HEK293 (cell line): Measurements from ENCODE around the gene RHEB.

ENCODE experiments used
- CTCF ChIA-PET: fragments of 350-600 bp; formaldehyde crosslinking; extraction: SDS; loops from one replicate; lab custom pipeline; 2021; ENCODE audit warnings: antibody characterized with exemption; lab: Yijun Ruan, JAX
- POLR2A ChIA-PET: fragments of 300-600 bp; formaldehyde crosslinking; extraction: SDS; loops from one replicate; lab custom pipeline; 2020; ENCODE audit warnings: antibody characterized with exemption, inconsistent platforms; lab: Yijun Ruan, JAX
- H3K27ac ChIP-seq: fragments of 200-500 bp; sonication (Bioruptor generic); 2 replicates; pipeline ENCODE4 v1.5.1; 2014; ENCODE audit warnings: low read depth, low read length, control low read depth, inconsistent platforms; ENCODE audit errors: extremely low read depth
- H3K36me3 ChIP-seq, 2 experiments: fragments of 200-500 bp in 1 of 2; sonication (Bioruptor generic) in 1 of 2; 1 replicate in 1 of 2; 2 replicates in 1 of 2; pipeline ENCODE4 v1.5.1; 2014 to 2017; ENCODE audit warnings: inconsistent platforms in 2 of 2, low read length in 2 of 2; ENCODE audit not compliant: control insufficient read depth in 2 of 2, insufficient read depth in 1 of 2
- H3K4me1 ChIP-seq: fragments of 200-500 bp; sonication (Bioruptor generic); 2 replicates; pipeline ENCODE4 v1.5.1; 2014; ENCODE audit warnings: mild to moderate bottlenecking, low read length, inconsistent platforms; ENCODE audit not compliant: control insufficient read depth, insufficient read depth
- H3K4me3 ChIP-seq: 2 replicates; pipeline ENCODE4 v1.5.1; 2011; ENCODE audit warnings: low read depth, mild to moderate bottlenecking, control low read depth, low read length, moderate library complexity
- H3K9me3 ChIP-seq: fragments of 200-500 bp; sonication (Bioruptor generic); 2 replicates; pipeline ENCODE4 v1.5.1; 2014; ENCODE audit warnings: low read depth, low read length, inconsistent platforms; ENCODE audit not compliant: control insufficient read depth, insufficient read depth
- MZF1 ChIP-seq: fragments of 450-650 bp; formaldehyde crosslinking; IDR thresholded peaks from 2 replicates; pipeline ENCODE4 v1.5.1; 2017; ENCODE audit warnings: missing biosample characterization, missing genetic modification characterization, borderline replicate concordance
- OVOL3 ChIP-seq: fragments of 450-650 bp; formaldehyde crosslinking; IDR thresholded peaks from 2 replicates; pipeline ENCODE4 v1.5.1; 2016; ENCODE audit warnings: missing biosample characterization, missing genetic modification characterization
- SCRT2 ChIP-seq: fragments of 450-650 bp; formaldehyde crosslinking; IDR thresholded peaks from 2 replicates; pipeline ENCODE4 v1.5.1; 2016; ENCODE audit warnings: missing biosample characterization, missing genetic modification characterization
- ZBTB48 ChIP-seq: fragments of 450-650 bp; formaldehyde crosslinking; IDR thresholded peaks from 2 replicates; pipeline ENCODE4 v1.5.1; 2016; ENCODE audit warnings: missing biosample characterization, missing genetic modification characterization
- ZFP41 ChIP-seq: fragments of 450-650 bp; formaldehyde crosslinking; IDR thresholded peaks from 2 replicates; pipeline ENCODE4 v1.5.1; 2016; ENCODE audit warnings: missing biosample characterization, missing genetic modification characterization, borderline replicate concordance
- ZNF121 ChIP-seq: fragments of 450-650 bp; formaldehyde crosslinking; IDR thresholded peaks from 2 replicates; pipeline ENCODE4 v1.5.1; 2016; ENCODE audit warnings: missing biosample characterization, missing genetic modification characterization
- ZNF132 ChIP-seq: fragments of 450-650 bp; formaldehyde crosslinking; IDR thresholded peaks from 2 replicates; pipeline ENCODE4 v1.5.1; 2017; ENCODE audit warnings: missing biosample characterization, missing genetic modification characterization, borderline replicate concordance
- ZNF24 ChIP-seq: fragments of 450-650 bp; formaldehyde crosslinking; IDR thresholded peaks from 2 replicates; pipeline ENCODE4 v1.5.1; 2016; ENCODE audit warnings: missing biosample characterization, missing genetic modification characterization
- ZNF391 ChIP-seq: fragments of 450-650 bp; formaldehyde crosslinking; IDR thresholded peaks from 2 replicates; pipeline ENCODE4 v1.5.1; 2016; ENCODE audit warnings: low read depth, missing biosample characterization, missing genetic modification characterization, borderline replicate concordance
- ZNF660 ChIP-seq: fragments of 450-650 bp; IDR thresholded peaks from 2 replicates; pipeline ENCODE4 v1.5.1; 2018; ENCODE audit warnings: missing biosample characterization, mild to moderate bottlenecking, missing genetic modification characterization
- ZNF677 ChIP-seq: fragments of 450-650 bp; IDR thresholded peaks from 2 replicates; pipeline ENCODE4 v1.5.0; 2018; ENCODE audit warnings: missing biosample characterization, mild to moderate bottlenecking, missing genetic modification characterization, moderate library complexity
- TF ChIP-seq, protein P1 (sequence below): fragments of 450-650 bp; formaldehyde crosslinking; IDR thresholded peaks from 2 replicates; pipeline ENCODE4 v1.5.1; 2016; ENCODE audit warnings: missing biosample characterization, missing genetic modification characterization
- TF ChIP-seq, protein P2 (sequence below): sonication (generic); formaldehyde crosslinking; IDR thresholded peaks from 2 replicates; pipeline ENCODE4 v1.8.1; 2022; ENCODE audit warnings: mild to moderate bottlenecking, moderate library complexity, missing genetic modification reagents
- TF ChIP-seq, protein P3 (sequence below): fragments of 450-650 bp; formaldehyde crosslinking; IDR thresholded peaks from 2 replicates; pipeline ENCODE4 v1.5.1; 2016; ENCODE audit warnings: missing biosample characterization, missing genetic modification characterization
- TF ChIP-seq, protein P4 (sequence below): fragments of 450-650 bp; formaldehyde crosslinking; IDR thresholded peaks from 2 replicates; pipeline ENCODE4 v1.5.1; 2016; ENCODE audit warnings: missing biosample characterization, missing genetic modification characterization, borderline replicate concordance
- TF ChIP-seq, protein P5 (sequence below): fragments of 450-650 bp; formaldehyde crosslinking; IDR thresholded peaks from 2 replicates; pipeline ENCODE4 v1.5.1; 2016; ENCODE audit warnings: missing biosample characterization, missing genetic modification characterization, borderline replicate concordance

Gene RHEB

DNA sequence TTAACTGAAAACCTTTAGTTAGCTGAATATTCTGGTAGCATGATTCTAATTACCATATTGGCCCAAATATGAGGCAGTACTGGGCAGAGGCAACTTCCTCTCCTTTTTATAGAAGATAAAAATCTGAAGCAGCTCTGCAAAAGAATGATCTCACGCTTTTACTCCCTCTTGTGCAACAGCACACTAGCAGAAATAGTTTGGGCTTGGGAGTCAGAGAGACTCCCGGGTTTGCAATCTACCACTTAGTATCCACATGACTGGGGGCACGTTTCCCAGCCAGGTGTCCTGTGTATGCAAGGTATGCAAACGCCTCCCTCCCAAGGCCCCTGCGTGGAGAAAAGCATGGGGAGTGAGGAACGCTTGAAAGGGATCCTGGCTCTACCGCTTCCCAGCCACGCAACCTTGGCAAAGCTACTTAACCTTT is 47.2 kb upstream of the RHEB start:
- H3K4me1 ChIP-seq, result no peaks in the 10 kb centered on the region
- H3K4me3 ChIP-seq, result no peak overlapping the region
- peaks cover 0 to 30% of the 10 kb centered on the region in 2 experiments; a peak in 1 of 3 replicates for H3K36me3 ChIP-seq
- ChIA-PET CTCF (interaction anchor here (0.6 to 1.0 kb wide), 2 partner anchors 138 to 181 kb away, joined by 3 to 4 read pairs; no protein-coding TSS in a partner anchor), POLR2A (no interaction called here)
- H3K27ac ChIP-seq, result no peak overlapping the region
- TF ChIP-seq ZNF660 (tag by site-specific recombination), result no peak
- no peak for TF ChIP-seq ZNF24 (tag by site-specific recombination)
- TF ChIP-seq SCRT2, result 0 out of 2 replicates have a peak, but pooled peaks have one; percentile 15
- TF ChIP-seq ZFP41 (tag by site-specific recombination), result no peak
- no peaks in the 10 kb centered on the region for H3K9me3 ChIP-seq

DNA sequence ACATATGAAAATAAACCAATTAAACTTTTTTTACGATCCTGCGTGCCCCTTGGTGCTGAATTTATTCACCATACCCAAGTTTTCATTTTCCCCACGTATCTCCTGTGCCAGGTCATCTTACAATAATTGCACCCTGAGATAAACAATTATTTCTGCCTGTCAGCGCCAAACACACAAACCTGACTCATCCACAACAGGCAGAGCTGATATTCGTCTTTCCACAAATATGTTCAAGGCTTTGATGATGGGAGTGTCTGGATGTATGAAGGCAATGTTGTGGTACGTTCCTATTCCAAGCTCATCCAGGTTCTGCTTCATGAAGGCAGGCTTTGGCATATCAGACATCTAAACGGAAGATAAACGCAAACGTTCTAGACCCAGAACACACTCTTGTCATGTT is 45.8 kb upstream of the RHEB start:
- TF ChIP-seq ZNF391 (tag by site-specific recombination) (no peak), MZF1 (no peak), OVOL3 (no peak), ZNF132 (no peak)
- TF ChIP-seq, protein P1, sequence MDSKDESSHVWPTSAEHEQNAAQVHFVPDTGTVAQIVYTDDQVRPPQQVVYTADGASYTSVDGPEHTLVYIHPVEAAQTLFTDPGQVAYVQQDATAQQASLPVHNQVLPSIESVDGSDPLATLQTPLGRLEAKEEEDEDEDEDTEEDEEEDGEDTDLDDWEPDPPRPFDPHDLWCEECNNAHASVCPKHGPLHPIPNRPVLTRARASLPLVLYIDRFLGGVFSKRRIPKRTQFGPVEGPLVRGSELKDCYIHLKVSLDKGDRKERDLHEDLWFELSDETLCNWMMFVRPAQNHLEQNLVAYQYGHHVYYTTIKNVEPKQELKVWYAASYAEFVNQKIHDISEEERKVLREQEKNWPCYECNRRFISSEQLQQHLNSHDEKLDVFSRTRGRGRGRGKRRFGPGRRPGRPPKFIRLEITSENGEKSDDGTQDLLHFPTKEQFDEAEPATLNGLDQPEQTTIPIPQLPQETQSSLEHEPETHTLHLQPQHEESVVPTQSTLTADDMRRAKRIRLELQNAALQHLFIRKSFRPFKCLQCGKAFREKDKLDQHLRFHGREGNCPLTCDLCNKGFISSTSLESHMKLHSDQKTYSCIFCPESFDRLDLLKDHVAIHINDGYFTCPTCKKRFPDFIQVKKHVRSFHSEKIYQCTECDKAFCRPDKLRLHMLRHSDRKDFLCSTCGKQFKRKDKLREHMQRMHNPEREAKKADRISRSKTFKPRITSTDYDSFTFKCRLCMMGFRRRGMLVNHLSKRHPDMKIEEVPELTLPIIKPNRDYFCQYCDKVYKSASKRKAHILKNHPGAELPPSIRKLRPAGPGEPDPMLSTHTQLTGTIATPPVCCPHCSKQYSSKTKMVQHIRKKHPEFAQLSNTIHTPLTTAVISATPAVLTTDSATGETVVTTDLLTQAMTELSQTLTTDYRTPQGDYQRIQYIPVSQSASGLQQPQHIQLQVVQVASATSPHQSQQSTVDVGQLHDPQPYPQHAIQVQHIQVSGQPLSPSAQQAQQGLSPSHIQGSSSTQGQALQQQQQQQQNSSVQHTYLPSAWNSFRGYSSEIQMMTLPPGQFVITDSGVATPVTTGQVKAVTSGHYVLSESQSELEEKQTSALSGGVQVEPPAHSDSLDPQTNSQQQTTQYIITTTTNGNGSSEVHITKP (tag by site-specific recombination), result peak; percentile 18; the same call in 1 of the 2 replicates
- Histone ChIP-seq H3K9me3 (no peaks in the 10 kb centered on the region), H3K36me3 (peaks cover 0 to 32% of the 10 kb centered on the region in 2 experiments; a peak in 1 of 3 replicates), H3K4me3 (no peak overlapping the region), H3K4me1 (no peaks in the 10 kb centered on the region), H3K27ac (no peak overlapping the region)
- POLR2A ChIA-PET, result no interaction called here
- CTCF ChIA-PET, result interaction anchor here (1.0 kb wide), 1 partner anchor 140 kb away, joined by 4 read pairs; no protein-coding TSS in a partner anchor

DNA sequence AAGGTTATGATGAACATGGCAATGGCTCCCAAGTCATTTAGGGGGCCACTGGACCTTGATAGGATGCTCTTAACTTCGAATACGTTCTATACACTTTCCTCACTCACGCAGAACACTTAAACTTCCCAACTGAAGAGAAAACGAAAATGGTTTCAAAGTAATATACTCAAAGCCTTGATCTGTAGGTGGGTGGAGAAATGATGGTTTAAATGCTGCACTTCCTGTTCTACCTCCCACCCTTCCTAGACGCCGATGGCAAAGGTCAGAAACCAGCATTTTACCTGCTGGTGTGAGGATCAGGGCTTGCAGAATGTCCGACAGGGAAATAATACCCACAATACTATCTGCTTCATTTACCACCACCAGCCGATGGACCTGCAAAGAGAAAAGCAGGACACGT is 40.5 kb upstream of the RHEB start:
- H3K36me3 ChIP-seq, result peaks cover 0 to 58% of the 10 kb centered on the region in 2 experiments; a peak in 1 of 3 replicates
- no peaks in the 10 kb centered on the region for H3K9me3 ChIP-seq
- no peak overlapping the region for H3K4me3 ChIP-seq
- POLR2A ChIA-PET, result no interaction called here
- CTCF ChIA-PET, result interaction anchor here (0.6 kb wide), 1 partner anchor 111 kb away, joined by 6 read pairs; no protein-coding TSS in a partner anchor
- H3K4me1 ChIP-seq, result no peaks in the 10 kb centered on the region
- no peak overlapping the region for H3K27ac ChIP-seq
- TF ChIP-seq, protein P2, sequence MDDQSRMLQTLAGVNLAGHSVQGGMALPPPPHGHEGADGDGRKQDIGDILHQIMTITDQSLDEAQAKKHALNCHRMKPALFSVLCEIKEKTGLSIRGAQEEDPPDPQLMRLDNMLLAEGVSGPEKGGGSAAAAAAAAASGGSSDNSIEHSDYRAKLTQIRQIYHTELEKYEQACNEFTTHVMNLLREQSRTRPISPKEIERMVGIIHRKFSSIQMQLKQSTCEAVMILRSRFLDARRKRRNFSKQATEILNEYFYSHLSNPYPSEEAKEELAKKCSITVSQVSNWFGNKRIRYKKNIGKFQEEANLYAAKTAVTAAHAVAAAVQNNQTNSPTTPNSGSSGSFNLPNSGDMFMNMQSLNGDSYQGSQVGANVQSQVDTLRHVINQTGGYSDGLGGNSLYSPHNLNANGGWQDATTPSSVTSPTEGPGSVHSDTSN (CRISPR knock-in tag), result no peak
- TF ChIP-seq ZBTB48 (tag by site-specific recombination), result no peak
- no peak for TF ChIP-seq ZNF677
- TF ChIP-seq, protein P3, sequence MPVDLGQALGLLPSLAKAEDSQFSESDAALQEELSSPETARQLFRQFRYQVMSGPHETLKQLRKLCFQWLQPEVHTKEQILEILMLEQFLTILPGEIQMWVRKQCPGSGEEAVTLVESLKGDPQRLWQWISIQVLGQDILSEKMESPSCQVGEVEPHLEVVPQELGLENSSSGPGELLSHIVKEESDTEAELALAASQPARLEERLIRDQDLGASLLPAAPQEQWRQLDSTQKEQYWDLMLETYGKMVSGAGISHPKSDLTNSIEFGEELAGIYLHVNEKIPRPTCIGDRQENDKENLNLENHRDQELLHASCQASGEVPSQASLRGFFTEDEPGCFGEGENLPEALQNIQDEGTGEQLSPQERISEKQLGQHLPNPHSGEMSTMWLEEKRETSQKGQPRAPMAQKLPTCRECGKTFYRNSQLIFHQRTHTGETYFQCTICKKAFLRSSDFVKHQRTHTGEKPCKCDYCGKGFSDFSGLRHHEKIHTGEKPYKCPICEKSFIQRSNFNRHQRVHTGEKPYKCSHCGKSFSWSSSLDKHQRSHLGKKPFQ, result no peak
- TF ChIP-seq, protein P4, sequence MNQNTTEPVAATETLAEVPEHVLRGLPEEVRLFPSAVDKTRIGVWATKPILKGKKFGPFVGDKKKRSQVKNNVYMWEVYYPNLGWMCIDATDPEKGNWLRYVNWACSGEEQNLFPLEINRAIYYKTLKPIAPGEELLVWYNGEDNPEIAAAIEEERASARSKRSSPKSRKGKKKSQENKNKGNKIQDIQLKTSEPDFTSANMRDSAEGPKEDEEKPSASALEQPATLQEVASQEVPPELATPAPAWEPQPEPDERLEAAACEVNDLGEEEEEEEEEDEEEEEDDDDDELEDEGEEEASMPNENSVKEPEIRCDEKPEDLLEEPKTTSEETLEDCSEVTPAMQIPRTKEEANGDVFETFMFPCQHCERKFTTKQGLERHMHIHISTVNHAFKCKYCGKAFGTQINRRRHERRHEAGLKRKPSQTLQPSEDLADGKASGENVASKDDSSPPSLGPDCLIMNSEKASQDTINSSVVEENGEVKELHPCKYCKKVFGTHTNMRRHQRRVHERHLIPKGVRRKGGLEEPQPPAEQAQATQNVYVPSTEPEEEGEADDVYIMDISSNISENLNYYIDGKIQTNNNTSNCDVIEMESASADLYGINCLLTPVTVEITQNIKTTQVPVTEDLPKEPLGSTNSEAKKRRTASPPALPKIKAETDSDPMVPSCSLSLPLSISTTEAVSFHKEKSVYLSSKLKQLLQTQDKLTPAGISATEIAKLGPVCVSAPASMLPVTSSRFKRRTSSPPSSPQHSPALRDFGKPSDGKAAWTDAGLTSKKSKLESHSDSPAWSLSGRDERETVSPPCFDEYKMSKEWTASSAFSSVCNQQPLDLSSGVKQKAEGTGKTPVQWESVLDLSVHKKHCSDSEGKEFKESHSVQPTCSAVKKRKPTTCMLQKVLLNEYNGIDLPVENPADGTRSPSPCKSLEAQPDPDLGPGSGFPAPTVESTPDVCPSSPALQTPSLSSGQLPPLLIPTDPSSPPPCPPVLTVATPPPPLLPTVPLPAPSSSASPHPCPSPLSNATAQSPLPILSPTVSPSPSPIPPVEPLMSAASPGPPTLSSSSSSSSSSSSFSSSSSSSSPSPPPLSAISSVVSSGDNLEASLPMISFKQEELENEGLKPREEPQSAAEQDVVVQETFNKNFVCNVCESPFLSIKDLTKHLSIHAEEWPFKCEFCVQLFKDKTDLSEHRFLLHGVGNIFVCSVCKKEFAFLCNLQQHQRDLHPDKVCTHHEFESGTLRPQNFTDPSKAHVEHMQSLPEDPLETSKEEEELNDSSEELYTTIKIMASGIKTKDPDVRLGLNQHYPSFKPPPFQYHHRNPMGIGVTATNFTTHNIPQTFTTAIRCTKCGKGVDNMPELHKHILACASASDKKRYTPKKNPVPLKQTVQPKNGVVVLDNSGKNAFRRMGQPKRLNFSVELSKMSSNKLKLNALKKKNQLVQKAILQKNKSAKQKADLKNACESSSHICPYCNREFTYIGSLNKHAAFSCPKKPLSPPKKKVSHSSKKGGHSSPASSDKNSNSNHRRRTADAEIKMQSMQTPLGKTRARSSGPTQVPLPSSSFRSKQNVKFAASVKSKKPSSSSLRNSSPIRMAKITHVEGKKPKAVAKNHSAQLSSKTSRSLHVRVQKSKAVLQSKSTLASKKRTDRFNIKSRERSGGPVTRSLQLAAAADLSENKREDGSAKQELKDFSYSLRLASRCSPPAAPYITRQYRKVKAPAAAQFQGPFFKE (tag by site-specific recombination), result no peak
- no peak for TF ChIP-seq ZNF121 (tag by site-specific recombination)
- TF ChIP-seq, protein P5, sequence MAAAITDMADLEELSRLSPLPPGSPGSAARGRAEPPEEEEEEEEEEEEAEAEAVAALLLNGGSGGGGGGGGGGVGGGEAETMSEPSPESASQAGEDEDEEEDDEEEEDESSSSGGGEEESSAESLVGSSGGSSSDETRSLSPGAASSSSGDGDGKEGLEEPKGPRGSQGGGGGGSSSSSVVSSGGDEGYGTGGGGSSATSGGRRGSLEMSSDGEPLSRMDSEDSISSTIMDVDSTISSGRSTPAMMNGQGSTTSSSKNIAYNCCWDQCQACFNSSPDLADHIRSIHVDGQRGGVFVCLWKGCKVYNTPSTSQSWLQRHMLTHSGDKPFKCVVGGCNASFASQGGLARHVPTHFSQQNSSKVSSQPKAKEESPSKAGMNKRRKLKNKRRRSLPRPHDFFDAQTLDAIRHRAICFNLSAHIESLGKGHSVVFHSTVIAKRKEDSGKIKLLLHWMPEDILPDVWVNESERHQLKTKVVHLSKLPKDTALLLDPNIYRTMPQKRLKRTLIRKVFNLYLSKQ, result no peak
